ENCODE results near the gene BHLHE40.

DNA sequence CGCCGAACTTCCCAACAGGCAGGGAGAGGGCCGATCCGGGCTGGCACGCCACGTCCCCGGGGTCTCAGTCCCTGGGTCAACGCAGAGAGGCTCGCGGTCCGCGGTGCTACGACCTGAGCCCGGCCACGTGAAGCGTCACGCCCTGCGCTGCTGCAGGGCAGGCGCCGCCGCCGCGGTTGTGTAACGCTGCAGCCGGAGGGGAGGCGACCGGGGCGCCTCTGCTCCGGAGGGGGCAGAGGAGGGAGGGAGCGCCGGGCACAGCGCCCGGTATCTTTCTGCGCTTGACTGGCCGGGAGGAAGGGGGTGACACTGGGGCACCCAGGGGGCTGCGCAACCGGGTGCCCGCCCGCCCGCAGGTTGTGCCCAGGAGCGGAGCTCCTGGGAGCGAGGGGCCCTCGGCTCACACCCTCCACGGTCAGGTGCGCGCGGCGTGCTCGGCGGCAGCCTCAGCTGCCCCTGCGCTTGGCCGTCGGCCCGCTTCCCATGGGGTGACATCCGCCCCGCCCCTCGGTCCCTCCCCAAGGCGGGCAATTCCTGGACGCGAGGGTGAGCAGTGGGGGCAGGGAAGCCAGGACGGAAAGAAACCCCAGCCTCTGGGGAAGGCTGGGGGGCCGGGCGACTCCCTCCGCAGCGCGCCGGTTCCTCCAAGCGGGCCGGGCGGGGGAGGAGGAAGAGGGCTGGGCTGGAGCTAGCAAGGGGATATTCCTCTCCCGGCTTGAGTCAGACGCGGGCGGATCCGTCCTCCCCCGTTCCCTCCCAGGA, 852 bp upstream of the BHLHE40 start:
- peak; percentile 55 for TF ChIP-seq POLR2A (IDR thresholded peaks at IDR 0.05)
- TF ChIP-seq, protein P1, sequence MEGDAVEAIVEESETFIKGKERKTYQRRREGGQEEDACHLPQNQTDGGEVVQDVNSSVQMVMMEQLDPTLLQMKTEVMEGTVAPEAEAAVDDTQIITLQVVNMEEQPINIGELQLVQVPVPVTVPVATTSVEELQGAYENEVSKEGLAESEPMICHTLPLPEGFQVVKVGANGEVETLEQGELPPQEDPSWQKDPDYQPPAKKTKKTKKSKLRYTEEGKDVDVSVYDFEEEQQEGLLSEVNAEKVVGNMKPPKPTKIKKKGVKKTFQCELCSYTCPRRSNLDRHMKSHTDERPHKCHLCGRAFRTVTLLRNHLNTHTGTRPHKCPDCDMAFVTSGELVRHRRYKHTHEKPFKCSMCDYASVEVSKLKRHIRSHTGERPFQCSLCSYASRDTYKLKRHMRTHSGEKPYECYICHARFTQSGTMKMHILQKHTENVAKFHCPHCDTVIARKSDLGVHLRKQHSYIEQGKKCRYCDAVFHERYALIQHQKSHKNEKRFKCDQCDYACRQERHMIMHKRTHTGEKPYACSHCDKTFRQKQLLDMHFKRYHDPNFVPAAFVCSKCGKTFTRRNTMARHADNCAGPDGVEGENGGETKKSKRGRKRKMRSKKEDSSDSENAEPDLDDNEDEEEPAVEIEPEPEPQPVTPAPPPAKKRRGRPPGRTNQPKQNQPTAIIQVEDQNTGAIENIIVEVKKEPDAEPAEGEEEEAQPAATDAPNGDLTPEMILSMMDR (IDR thresholded peaks at IDR 0.05): no peak
